Left forelimb (tissue), 1 donor: ENCODE measurements around the gene FAM13C.
"Not testable (repeated sequence)": the region's sequence is repeated elsewhere in the genome, so short reads cannot be mapped to it uniquely, and the experiment has no call there.

Experiments used
- DNase-seq: peaks from one replicate; pipeline ENCODE4 v3.0.0-alpha.2; 2018; ENCODE audit warnings: low spot score

Gene FAM13C

GRCh38 chr10:59234194-59234593, 128.2 kb downstream of the FAM13C start:
- no peak for DNase-seq

GRCh38 chr10:59229441-59229840, 132.9 kb downstream of the FAM13C start:
- DNase-seq = no peak

GRCh38 chr10:59227136-59227673, 135.1 kb downstream of the FAM13C start:
- DNase-seq = no peak

GRCh38 chr10:59225211-59225610, 137.1 kb downstream of the FAM13C start:
- DNase-seq = no peak

DNA sequence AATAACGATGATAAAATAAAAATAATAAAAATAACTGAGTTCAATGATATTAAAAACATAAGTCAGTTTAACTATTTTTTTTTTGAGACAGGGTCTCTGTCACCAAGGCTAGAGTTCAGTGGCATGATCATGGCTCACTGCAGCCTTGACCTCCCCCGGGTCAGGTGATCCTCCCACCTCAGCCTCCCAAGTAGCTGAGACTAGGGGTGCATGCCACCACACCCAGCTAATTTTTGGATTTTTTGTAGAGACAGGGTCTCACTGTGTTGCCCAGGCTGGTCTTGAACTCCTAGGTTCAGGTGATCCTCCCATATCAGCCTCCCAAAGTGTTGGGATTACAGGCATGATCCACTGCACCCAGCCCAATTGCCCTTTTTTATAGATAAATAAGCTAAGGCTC, 138.8 kb downstream of the FAM13C start:
- not testable (repeated sequence) for DNase-seq

DNA sequence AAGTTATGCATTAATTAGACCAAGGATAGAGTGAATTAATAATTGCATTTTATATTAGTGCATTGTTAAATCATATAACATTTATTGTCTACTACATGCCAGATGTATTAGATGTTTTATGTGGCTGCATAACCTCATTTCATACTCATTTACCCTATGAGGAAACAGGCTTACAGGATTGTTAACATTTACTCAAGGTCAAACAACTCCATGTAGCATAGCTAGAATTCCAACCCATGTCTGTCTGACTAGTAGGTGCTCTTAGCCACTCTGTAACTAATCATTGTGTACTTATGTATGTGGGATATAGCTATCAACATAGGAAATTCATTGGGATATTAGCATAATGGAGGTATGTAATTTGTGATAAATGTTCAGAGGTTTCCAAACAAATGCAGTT, 139.6 kb downstream of the FAM13C start:
- DNase-seq = no peak

GRCh38 chr10:59216178-59216869, 146.0 kb downstream of the FAM13C start:
- DNase-seq = no peak

- DNase-seq = no peak
Measured at GRCh38 chr10:59214160-59214559, 148.2 kb downstream of the FAM13C start.

GRCh38 chr10:59212301-59212798, 150.0 kb downstream of the FAM13C start:
- no peak for DNase-seq

- DNase-seq = no peak
Measured at GRCh38 chr10:59206204-59206720, 156.1 kb downstream of the FAM13C start.
